GM23338 (cell line): Measurements from ENCODE around the gene FBLN5. TPM values are rescaled to one million over a fixed set of nuclear protein-coding genes. Genes with fewer than 3 reads are reported as not detected.
A peak's percentile ranks its signal among the peaks of the same experiment; 100 is the strongest.

ENCODE experiments used
- ATAC-seq: fragments of 200-7000 bp; cut with Tn5 transposase; 3 replicates; pipeline ENCODE4 v1.9.1; 2020
- DNase-seq: peaks from one replicate; pipeline ENCODE4 v3.0.0-alpha.2; 2015; ENCODE audit warnings: low spot score
- H2AFZ ChIP-seq: fragments of 200-600 bp; sonication (generic); 2 replicates; pipeline ENCODE4 v1.8.0; 2016; ENCODE audit warnings: antibody characterized with exemption, mild to moderate bottlenecking, moderate library complexity
- H3F3A ChIP-seq: fragments of 200-600 bp; sonication (generic); replicated peaks from 2 replicates; pipeline ENCODE4 v1.8.0; 2017; ENCODE audit warnings: antibody characterized with exemption, mixed run types, low read depth
- H3K27ac ChIP-seq: fragments of 200-600 bp; sonication (generic); 2 replicates; pipeline ENCODE4 v1.6.1; 2016; ENCODE audit warnings: low read depth
- H3K27me3 ChIP-seq: fragments of 200-600 bp; sonication (generic); 2 replicates; pipeline ENCODE4 v1.8.0; 2016; ENCODE audit warnings: mild to moderate bottlenecking, mixed run types, moderate library complexity; ENCODE audit not compliant: insufficient read depth
- H3K36me3 ChIP-seq: fragments of 200-600 bp; sonication (generic); 2 replicates; pipeline ENCODE4 v1.8.0; 2016; ENCODE audit warnings: mild to moderate bottlenecking; ENCODE audit not compliant: insufficient read depth
- H3K4me1 ChIP-seq: fragments of 200-600 bp; sonication (generic); 2 replicates; pipeline ENCODE4 v1.8.0; 2016; ENCODE audit warnings: mild to moderate bottlenecking, moderate library complexity; ENCODE audit not compliant: insufficient read depth
- H3K4me2 ChIP-seq: fragments of 200-600 bp; sonication (generic); 2 replicates; pipeline ENCODE4 v1.7.1; 2017; ENCODE audit warnings: mixed run types
- H3K4me3 ChIP-seq: fragments of 200-600 bp; sonication (generic); 2 replicates; pipeline ENCODE4 v1.6.1; 2016; ENCODE audit warnings: mixed run types
- H3K79me2 ChIP-seq: fragments of 200-600 bp; sonication (generic); replicated peaks from 2 replicates; pipeline ENCODE4 v1.8.0; 2017; ENCODE audit warnings: mild to moderate bottlenecking; ENCODE audit not compliant: insufficient read depth
- H3K9me2 ChIP-seq: fragments of 200-600 bp; sonication (generic); 2 replicates; pipeline ENCODE4 v1.8.0; 2017; ENCODE audit not compliant: insufficient read depth
- H4K20me1 ChIP-seq: fragments of 200-600 bp; sonication (generic); replicated peaks from 2 replicates; pipeline ENCODE4 v1.8.0; 2017; ENCODE audit warnings: mild to moderate bottlenecking; ENCODE audit not compliant: insufficient read depth
- H3K27ac Mint-ChIP-seq: 2 replicates; pipeline ENCODE4 v1.8.0; 2020; ENCODE audit warnings: inconsistent platforms, mild to moderate bottlenecking, moderate library complexity, mixed read lengths
- H3K27me3 Mint-ChIP-seq: 3 replicates; pipeline ENCODE4 v1.8.0; 2022; ENCODE audit warnings: low read depth, mild to moderate bottlenecking, moderate library complexity, mixed read lengths, inconsistent platforms; ENCODE audit not compliant: insufficient read depth, poor library complexity
- H3K36me3 Mint-ChIP-seq: 3 replicates; pipeline ENCODE4 v1.8.0; 2021; ENCODE audit warnings: low read depth, mild to moderate bottlenecking, inconsistent platforms, moderate library complexity, mixed read lengths
- H3K4me1 Mint-ChIP-seq: 3 replicates; pipeline ENCODE4 v1.8.0; 2020; ENCODE audit warnings: mild to moderate bottlenecking, inconsistent platforms, mixed read lengths
- H3K4me3 Mint-ChIP-seq: 3 replicates; pipeline ENCODE4 v1.8.0; 2021; ENCODE audit warnings: moderate library complexity, mild to moderate bottlenecking, inconsistent platforms, mixed read lengths
- H3K9me3 Mint-ChIP-seq: 3 replicates; pipeline ENCODE4 v1.8.0; 2020; ENCODE audit warnings: moderate library complexity, mild to moderate bottlenecking, inconsistent platforms, mixed read lengths
- CREB1 ChIP-seq: fragments of 250-450 bp; sonication (Bioruptor Pico); IDR thresholded peaks from 2 replicates; pipeline ENCODE4 v1.5.0; 2020; ENCODE audit warnings: low read depth, mild to moderate bottlenecking, moderate library complexity
- CTCF ChIP-seq, 2 experiments: fragments of 200-600 bp in 1 of 2; sonication (generic) in 1 of 2; conservative IDR thresholded peaks; 2 replicates each; pipeline versions ENCODE4 v1.5.1 to v1.6.1; 2016 to 2017; ENCODE audit warnings: antibody characterized with exemption in 2 of 2, low read depth in 2 of 2, mild to moderate bottlenecking in 2 of 2, moderate library complexity in 1 of 2
- ETS1 ChIP-seq: IDR thresholded peaks from 2 replicates; pipeline ENCODE4 v1.6.1; 2016; ENCODE audit warnings: antibody characterized with exemption
- EZH2 ChIP-seq: fragments of 200-600 bp; sonication (generic); IDR thresholded peaks from one replicate; pipeline ENCODE4 v1.8.0; 2017; ENCODE audit warnings: antibody characterized with exemption, mild to moderate bottlenecking, low read depth; ENCODE audit not compliant: unreplicated experiment
- EZH2phosphoT487 ChIP-seq: fragments of 200-600 bp; sonication (generic); IDR thresholded peaks from one replicate; pipeline ENCODE4 v1.8.1; 2018; ENCODE audit warnings: antibody characterized with exemption; ENCODE audit not compliant: unreplicated experiment
- JUNB ChIP-seq: IDR thresholded peaks from one replicate; pipeline ENCODE4 v1.6.1; 2016; ENCODE audit warnings: antibody characterized with exemption; ENCODE audit not compliant: unreplicated experiment
- NANOG ChIP-seq: IDR thresholded peaks from 2 replicates; pipeline ENCODE4 v1.6.1; 2016; ENCODE audit warnings: antibody characterized with exemption, borderline replicate concordance
- POLR2AphosphoS5 ChIP-seq: IDR thresholded peaks from 2 replicates; pipeline ENCODE4 v1.6.1; 2016; ENCODE audit warnings: antibody characterized with exemption, low read depth
- REST ChIP-seq: IDR thresholded peaks from one replicate; pipeline ENCODE4 v1.6.1; 2018; ENCODE audit warnings: antibody characterized with exemption; ENCODE audit not compliant: unreplicated experiment
- STAT1 ChIP-seq: IDR thresholded peaks from one replicate; pipeline ENCODE4 v1.6.1; 2016; ENCODE audit warnings: antibody characterized with exemption; ENCODE audit not compliant: unreplicated experiment
- ZNF114 ChIP-seq: fragments of 250-450 bp; sonication (Bioruptor Pico); IDR thresholded peaks from 2 replicates; pipeline ENCODE4 v1.5.0; 2020; ENCODE audit warnings: mild to moderate bottlenecking, moderate library complexity
- ZNF331 ChIP-seq: fragments of 250-450 bp; sonication (Bioruptor Pico); IDR thresholded peaks from 2 replicates; pipeline ENCODE4 v1.5.0; 2020; ENCODE audit warnings: low read depth, mild to moderate bottlenecking, moderate library complexity
- polyA plus RNA-seq: library from polyadenylated mRNA; unstranded; fragments of >200 nt; fragmentation: Nextera tagmentation; extraction: Ambion mirVana; gene quantifications from 2 replicates; pipeline ENCODE4 v1.2.1, GENCODE V29; 2016
- total RNA-seq: library from RNA; depleted of rRNA; stranded (reverse); fragments of >200 nt; shearing (Covaris generic); gene quantifications from 2 replicates; pipeline ENCODE4 v1.2.3, GENCODE V29; 2014

FBLN5 gene
- total and polyA plus RNA-seq, 2 experiments from 2014 or later: 4.3 to 4.9 TPM

GRCh38 chr14:91834571-91834970 lies 112.9 kb downstream of the FBLN5 start:
- peak overlapping the region; percentile 76 for H3K4me3 ChIP-seq
- peaks cover 46% of the 10 kb centered on the region for H3K4me1 Mint-ChIP-seq
- H3K4me3 Mint-ChIP-seq: peak overlapping the region; percentile 82
- no peaks in the 10 kb centered on the region for H3K36me3 ChIP-seq
- H3K9me2 ChIP-seq: no peaks in the 10 kb centered on the region
- peak overlapping the region; percentile 79; the same call in 1 of the 2 replicates for H3K4me2 ChIP-seq
- no peak overlapping the region for H3K27ac Mint-ChIP-seq
- H3K27ac ChIP-seq: no peak overlapping the region
- no peaks in the 10 kb centered on the region for H3F3A ChIP-seq
- H2AFZ ChIP-seq: no peak overlapping the region
- no peaks in the 10 kb centered on the region for H4K20me1 ChIP-seq
- no peaks in the 10 kb centered on the region for H3K9me3 Mint-ChIP-seq
- ATAC-seq: peak; percentile 7
- TF ChIP-seq CTCF (conservative IDR thresholded peaks at IDR 0.05; ENCODE audit: low read depth in 2 of 2) (peak in 1 of 2 experiments; percentile 55; a peak in 3 of 4 replicates), CREB1 (CRISPR knock-in tag) (no peak)
- peaks cover 41% of the 10 kb centered on the region for H3K4me1 ChIP-seq
- no peaks in the 10 kb centered on the region for H3K36me3 Mint-ChIP-seq
- DNase-seq: peak; percentile 51
- H3K27me3 ChIP-seq: peaks cover 6% of the 10 kb centered on the region
- no peaks in the 10 kb centered on the region for H3K27me3 Mint-ChIP-seq
- H3K79me2 ChIP-seq: peaks cover 50% of the 10 kb centered on the region

GRCh38 chr14:91831337-91831736 lies 116.2 kb downstream of the FBLN5 start:
- Mint-ChIP-seq H3K4me3 (no peak overlapping the region), H3K9me3 (peaks cover 9% of the 10 kb centered on the region), H3K27me3 (no peaks in the 10 kb centered on the region), H3K4me1 (peaks cover 52% of the 10 kb centered on the region), H3K27ac (peak overlapping the region; percentile 51), H3K36me3 (peaks cover 10% of the 10 kb centered on the region)
- DNase-seq (no peak), ATAC-seq (no peak)
- peak overlapping the region; percentile 35 for H3K27ac ChIP-seq
- H3K27me3 ChIP-seq: peaks cover 6% of the 10 kb centered on the region
- no peaks in the 10 kb centered on the region for H3F3A ChIP-seq
- H3K79me2 ChIP-seq: peaks cover 81% of the 10 kb centered on the region
- H2AFZ ChIP-seq: no peak overlapping the region
- H3K4me2 ChIP-seq: peak overlapping the region; percentile 46
- H3K4me1 ChIP-seq: peaks cover 46% of the 10 kb centered on the region
- H3K4me3 ChIP-seq: peak overlapping the region; percentile 23; the same call in 1 of the 2 replicates
- no peaks in the 10 kb centered on the region for H3K36me3 ChIP-seq
- H4K20me1 ChIP-seq: no peaks in the 10 kb centered on the region
- H3K9me2 ChIP-seq: no peaks in the 10 kb centered on the region
- no peak for TF ChIP-seq POLR2AphosphoS5
- no peak for TF ChIP-seq EZH2phosphoT487
- no peak for TF ChIP-seq STAT1
- no peak for TF ChIP-seq ETS1
- no peak for TF ChIP-seq ZNF114 (CRISPR knock-in tag)
- no peak for TF ChIP-seq CREB1 (CRISPR knock-in tag)
- TF ChIP-seq EZH2: no peak
- no peak for TF ChIP-seq REST
- TF ChIP-seq ZNF331 (CRISPR knock-in tag): no peak
- TF ChIP-seq JUNB: no peak
- no peak for TF ChIP-seq CTCF (conservative IDR thresholded peaks at IDR 0.05; ENCODE audit: low read depth in 2 of 2)
- no peak for TF ChIP-seq NANOG
